Amygdala (tissue), 56 donors: ENCODE results near the gene ORMDL1.
"Not testable (repeated sequence)": the region's sequence is repeated elsewhere in the genome, so short reads cannot be mapped to it uniquely, and the experiment has no call there.

Source experiments
- DNase-seq, 56 donors: peaks; one replicate each; lab custom pipeline; 2025; lab: John Stamatoyannopoulos, UW

Gene ORMDL1

GRCh38 chr2:189782221-189782671, 1.9 kb downstream of the ORMDL1 start:
- no peak for DNase-seq

- no peak for DNase-seq
These were observed 11.9 kb downstream of the ORMDL1 start for GRCh38 chr2:189772212-189772611.

GRCh38 chr2:189770590-189771322, 13.4 kb downstream of the ORMDL1 start:
- DNase-seq: no peak

GRCh38 chr2:189763908-189764661, 20.1 kb downstream of the ORMDL1 start:
- DNase-seq: no peak

DNA sequence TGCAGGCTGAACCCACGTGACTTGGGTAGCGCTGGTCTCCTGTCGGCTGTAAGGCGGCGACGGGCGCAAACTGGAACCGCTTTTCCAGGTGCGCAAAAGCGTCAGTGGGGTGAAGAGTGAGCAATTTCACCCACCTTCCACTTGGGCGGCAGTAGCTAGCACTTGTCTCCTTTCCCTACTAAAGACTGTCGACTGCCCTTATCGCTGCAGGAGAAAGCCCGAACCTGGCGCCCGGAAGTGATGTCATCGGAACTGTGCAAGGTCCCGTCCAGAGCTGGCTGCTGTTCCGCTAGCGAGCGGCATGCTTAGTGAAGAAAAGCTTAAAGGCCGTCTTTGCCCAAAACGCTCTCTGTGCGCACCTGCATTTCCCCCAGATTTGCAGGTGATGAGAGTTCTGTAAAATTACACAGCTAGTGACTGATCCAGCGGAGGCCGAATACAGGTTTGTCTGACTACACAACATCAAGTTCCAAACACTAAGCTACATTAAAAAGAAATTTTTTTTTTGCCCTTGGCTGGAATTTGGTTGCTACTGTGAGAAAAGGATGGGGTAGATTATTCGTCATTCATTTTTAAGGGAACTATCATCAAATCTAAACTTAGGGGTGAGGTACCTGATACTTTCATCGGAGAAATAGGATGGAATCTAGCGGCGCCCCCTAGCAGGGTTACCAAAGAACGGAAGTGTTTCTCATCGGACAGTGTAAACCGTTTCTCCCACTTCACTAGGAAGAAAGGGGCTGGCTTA, 21.4 kb downstream of the ORMDL1 start, which contains the start of gene OSGEPL1:
TSS of gene OSGEPL1 (minus strand) at position 242 of the 748 bp plus-strand sequence. CDS start 1,152 bp downstream, outside the sequence.
- DNase-seq: peak; percentile 58 to 95 (median 87)

DNA sequence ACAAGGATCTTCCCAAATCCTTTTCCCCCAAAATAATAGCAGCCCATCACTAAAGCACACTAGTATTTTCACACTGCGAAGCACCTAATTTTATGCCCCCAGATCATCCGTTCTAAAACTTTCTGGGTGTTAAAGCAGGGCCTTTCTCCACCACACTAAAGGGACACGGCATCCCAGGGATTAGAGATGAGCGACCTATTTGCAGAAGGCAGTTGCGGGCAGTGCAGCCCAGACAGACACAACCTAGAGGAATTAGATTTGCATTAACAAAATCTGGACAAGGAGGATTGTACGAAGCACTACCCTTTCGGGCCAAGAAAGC, 21.9 kb downstream of the ORMDL1 start:
- no peak for DNase-seq

- DNase-seq: not testable (repeated sequence)
These were observed 24.0 kb downstream of the ORMDL1 start for GRCh38 chr2:189760154-189760553.

DNA sequence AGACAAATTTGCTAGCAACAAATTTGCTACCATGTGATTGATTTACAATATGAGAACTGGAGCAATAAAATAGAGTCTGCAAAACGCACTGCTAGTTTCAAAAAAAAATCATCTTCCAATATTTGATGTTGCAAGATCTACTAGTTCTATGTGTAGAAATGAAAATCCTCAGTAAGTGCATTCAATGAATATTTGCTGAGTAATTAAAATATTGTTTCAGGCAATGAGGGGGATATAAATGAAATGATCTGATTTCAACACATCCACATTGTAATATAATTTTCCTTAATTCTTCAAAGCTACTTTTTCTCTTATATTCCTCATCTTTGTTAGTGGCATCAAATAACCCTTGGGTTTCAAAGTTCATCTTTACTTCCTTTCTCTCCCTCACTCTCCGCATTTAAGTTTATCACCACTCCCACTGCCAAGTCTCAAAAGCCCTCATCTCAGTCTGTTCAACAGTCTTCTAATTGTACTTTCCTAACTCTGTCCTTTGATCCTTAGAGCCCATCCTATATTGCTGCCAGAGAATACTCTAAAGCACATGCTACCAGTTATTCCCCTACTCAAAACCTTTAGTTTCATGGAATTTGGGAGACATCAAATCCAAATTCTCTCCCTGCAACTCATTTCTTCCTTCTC, 27.7 kb downstream of the ORMDL1 start:
- no peak for DNase-seq

DNA sequence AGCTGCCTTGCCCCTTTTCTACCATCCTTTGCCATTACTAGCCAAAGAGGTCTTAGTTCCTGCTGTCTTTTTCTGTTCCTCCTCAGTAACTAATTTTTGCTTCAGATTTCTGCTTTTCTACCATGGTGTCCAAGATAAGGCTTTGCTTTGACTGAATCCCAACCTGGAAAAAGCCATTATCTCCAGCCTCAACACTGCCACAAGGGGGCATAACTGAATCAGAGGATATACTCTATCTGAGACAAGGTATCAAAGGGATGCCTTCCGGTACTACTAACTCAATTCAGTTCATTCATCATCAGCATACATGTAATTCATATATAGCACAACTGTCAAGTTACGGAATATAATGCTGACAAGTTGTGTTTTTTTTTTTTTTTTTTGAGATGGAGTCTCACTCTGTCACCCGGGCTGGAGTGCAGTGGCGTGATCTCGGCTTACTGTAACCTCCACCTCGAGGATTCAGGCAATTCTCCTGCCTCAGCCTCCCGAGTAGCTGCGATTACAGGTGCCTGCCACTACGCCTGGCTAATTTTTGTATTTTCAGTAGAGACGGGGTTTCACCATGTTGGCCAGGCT, 33.0 kb downstream of the ORMDL1 start:
- DNase-seq: peak in 3 of 56 donors; percentile 0 to 18 (median 13)

GRCh38 chr2:189729430-189729829, 54.7 kb downstream of the ORMDL1 start:
- DNase-seq: no peak

GRCh38 chr2:189726849-189727248, 57.3 kb downstream of the ORMDL1 start:
- no peak for DNase-seq

GRCh38 chr2:189726271-189726670, 57.9 kb downstream of the ORMDL1 start:
- no peak for DNase-seq

GRCh38 chr2:189723192-189723591, 60.9 kb downstream of the ORMDL1 start:
- DNase-seq: no peak
